ENCODE measurements around the gene SCFD2.

The SCFD2 gene

DNA sequence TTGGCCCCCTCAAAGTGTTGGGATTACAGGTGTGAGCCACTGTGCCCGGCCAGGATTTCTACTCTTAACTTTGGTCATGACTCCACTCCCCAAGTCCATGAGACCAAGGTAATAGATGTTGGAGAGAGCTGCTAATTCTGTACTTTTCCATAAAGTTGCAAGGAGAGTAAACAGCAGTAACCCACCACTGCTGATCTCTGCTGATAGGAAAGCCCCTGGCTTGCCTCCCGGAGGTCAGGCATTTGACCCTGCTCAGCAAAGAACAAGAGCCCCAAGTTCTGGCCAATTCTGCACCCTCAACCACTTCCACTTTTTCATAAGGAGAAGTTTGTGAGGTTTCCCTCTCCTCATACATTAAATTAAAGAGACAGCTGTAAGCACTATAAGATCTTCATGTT, 360.7 kb downstream of the SCFD2 start:
- TF ChIP-seq, protein P1, sequence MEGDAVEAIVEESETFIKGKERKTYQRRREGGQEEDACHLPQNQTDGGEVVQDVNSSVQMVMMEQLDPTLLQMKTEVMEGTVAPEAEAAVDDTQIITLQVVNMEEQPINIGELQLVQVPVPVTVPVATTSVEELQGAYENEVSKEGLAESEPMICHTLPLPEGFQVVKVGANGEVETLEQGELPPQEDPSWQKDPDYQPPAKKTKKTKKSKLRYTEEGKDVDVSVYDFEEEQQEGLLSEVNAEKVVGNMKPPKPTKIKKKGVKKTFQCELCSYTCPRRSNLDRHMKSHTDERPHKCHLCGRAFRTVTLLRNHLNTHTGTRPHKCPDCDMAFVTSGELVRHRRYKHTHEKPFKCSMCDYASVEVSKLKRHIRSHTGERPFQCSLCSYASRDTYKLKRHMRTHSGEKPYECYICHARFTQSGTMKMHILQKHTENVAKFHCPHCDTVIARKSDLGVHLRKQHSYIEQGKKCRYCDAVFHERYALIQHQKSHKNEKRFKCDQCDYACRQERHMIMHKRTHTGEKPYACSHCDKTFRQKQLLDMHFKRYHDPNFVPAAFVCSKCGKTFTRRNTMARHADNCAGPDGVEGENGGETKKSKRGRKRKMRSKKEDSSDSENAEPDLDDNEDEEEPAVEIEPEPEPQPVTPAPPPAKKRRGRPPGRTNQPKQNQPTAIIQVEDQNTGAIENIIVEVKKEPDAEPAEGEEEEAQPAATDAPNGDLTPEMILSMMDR (IDR thresholded peaks at IDR 0.05; ENCODE audit: extremely low read depth, missing control alignments): no peak
- no peak for DNase-seq (ENCODE audit: low spot score)

DNA sequence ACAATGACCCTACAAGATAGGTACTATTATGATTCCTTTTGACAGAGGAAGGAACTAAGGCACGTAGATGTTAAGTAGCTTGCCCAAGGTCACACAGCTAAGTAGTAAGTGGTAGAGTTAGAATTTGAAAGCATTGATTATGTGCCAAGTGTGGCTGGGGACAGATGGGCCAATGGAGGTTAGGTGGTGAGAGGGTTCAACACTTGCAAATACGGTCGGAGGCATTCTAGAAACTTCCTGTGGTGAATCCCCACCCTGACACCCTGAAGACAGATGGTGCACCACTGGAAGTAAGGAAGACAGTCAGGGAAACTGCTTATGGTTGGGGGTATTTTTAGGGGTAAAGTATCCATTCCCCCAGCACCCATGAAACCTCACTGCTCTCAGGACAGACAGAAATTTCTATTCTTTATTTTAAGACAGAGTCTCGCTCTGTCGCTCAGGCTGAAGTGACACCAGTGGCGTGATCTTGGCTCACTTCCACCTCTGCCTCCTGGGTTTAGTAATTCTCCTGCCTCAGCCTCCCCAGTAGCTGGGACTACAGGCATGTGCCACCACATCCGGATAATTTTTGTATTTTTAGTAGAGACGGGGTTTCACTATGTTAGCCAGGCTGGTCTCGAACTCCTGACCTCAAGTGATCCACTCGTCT, 361.2 kb downstream of the SCFD2 start:
- DNase-seq (ENCODE audit: low spot score): no peak
- TF ChIP-seq, protein P1 (IDR thresholded peaks at IDR 0.05; ENCODE audit: extremely low read depth, missing control alignments): no peak

DNA sequence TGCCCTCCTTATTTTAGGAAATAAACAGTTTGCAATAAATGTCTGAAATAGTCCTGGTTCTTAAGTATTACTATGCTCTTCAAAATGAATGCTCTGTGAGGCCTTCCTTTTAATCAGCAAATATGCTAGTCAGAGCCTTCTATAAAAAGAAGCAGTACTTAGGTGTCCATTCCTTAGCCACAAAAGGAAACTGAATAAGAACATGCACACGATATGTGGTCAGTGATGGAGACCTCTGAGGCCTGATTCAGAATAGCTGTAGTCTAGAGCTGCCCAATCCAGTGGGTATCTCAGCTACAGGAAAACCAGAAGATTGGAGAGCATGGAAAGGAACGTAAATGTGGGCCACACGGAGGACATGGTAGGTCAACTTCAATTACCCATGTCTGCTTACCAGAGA, 361.9 kb downstream of the SCFD2 start:
- TF ChIP-seq, protein P1 (IDR thresholded peaks at IDR 0.05; ENCODE audit: extremely low read depth, missing control alignments): no peak
- no peak for DNase-seq (ENCODE audit: low spot score)

DNA sequence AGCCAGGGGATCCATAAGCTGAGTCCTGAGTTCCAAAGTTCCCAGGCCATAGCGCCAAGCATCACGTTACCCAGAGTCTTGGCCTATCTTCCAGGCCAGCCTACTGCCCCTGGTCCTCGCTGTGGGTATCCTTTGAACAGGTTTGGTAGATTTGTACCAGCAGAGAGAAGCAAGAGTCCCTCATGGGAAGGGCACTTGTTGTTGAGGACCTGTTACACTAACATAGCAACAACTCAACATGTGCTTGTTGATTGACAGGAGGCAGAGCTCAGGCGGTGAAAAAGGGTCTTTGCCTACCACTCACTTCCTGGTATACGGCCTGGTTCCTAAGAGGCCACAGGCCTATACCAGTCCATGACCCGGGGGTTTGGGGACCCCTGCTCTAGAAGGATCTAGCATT, 365.3 kb downstream of the SCFD2 start:
- no peak for DNase-seq (ENCODE audit: low spot score)
- TF ChIP-seq, protein P1 (IDR thresholded peaks at IDR 0.05; ENCODE audit: extremely low read depth, missing control alignments): no peak

DNA sequence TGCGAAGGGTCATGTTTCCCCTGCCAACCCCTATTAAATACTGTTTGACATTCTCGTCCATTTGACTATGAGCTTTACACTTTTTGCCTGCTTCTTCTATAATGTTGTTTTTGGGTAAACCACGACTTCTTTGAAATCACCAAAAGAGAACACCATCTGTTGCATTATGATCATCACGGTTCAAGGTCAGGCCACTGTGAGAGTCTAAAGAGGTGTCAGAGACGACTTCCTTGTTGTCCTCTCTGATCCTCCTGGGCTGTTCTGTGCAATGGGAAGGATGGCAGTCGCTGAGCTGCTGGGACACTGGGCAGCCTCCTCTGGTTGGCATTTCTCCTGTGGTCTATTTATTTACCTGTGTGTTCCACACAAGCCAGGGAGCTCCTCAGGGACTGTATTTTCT, 366.2 kb downstream of the SCFD2 start:
- TF ChIP-seq, protein P1 (IDR thresholded peaks at IDR 0.05; ENCODE audit: extremely low read depth, missing control alignments): no peak
- no peak for DNase-seq (ENCODE audit: low spot score)

DNA sequence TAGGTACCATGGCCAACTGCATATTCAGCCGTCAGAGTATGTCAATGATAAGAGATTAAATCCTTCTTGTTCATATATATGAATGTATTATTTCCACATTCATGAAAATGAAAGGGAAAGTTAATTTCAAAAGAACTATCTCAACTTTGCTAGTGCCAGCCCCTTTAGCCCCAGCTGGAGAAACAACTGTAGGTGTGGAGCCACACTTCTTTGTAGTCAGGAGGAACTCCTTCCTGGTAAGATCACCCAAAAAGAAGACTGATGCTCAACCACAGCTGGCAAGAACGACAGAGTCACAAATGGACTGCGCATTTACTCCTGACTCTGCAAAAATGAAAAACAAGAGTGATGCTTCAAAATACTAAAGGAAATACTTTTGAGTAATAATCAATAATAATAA, 367.4 kb downstream of the SCFD2 start:
- no peak for DNase-seq (ENCODE audit: low spot score)
- TF ChIP-seq, protein P1 (IDR thresholded peaks at IDR 0.05; ENCODE audit: extremely low read depth, missing control alignments): no peak

DNA sequence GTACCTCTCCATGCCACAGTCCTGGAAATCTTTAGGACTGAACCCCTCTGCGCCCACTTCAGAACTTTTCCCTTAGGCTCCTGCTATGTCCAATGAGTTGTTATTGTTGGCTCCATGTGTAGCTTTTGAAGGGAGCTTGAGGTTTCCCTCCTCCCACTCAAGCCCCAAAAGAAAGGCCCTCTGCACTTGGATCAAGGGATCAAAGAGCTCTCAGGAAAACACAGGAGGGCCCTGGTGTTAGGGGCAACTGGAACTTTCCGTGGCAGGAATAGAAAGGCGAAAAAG, 368.8 kb downstream of the SCFD2 start:
- TF ChIP-seq, protein P1 (IDR thresholded peaks at IDR 0.05; ENCODE audit: extremely low read depth, missing control alignments): no peak
- DNase-seq (ENCODE audit: low spot score): no peak
